Heart left ventricle (tissue), 16 donors: ENCODE results near the gene HNRNPC. TPM values are rescaled to one million over a fixed set of nuclear protein-coding genes. Genes with fewer than 3 reads are reported as not detected.
A peak's percentile ranks its signal among the peaks of the same experiment; 100 is the strongest.
"Not testable (repeated sequence)": the region's sequence is repeated elsewhere in the genome, so short reads cannot be mapped to it uniquely, and the experiment has no call there.

Experiments used
- ATAC-seq, 4 donors: fragments of 200-7000 bp; cut with Tn5 transposase; one replicate each; pipeline ENCODE4 v1.9.1; 2020 to 2022; ENCODE audit warnings: moderate library complexity in 4 of 4, mild to moderate bottlenecking in 3 of 4, moderate number of reproducible peaks in 1 of 4
- DNase-seq, 5 donors: peaks; one replicate each; pipeline ENCODE4 v3.0.0-alpha.2; 2020
- H3K27ac ChIP-seq, 12 donors: fragments of 200-600 bp; sonication (generic) in 4 of 12; one replicate each; pipeline versions ENCODE4 v1.5.0 to v1.8.0; 2016 to 2022; ENCODE audit warnings: mild to moderate bottlenecking in 2 of 12
- H3K27me3 ChIP-seq, 9 donors: fragments of 200-600 bp; sonication (generic) in 2 of 9; one replicate each; pipeline versions ENCODE4 v1.5.1 to v1.8.0; 2016 to 2022; ENCODE audit warnings: mild to moderate bottlenecking in 3 of 9
- H3K36me3 ChIP-seq, 9 donors: fragments of 200-600 bp; sonication (generic) in 2 of 9; one replicate each; pipeline versions ENCODE4 v1.5.0 to v1.8.0; 2018 to 2022; ENCODE audit warnings: mild to moderate bottlenecking in 2 of 9
- H3K4me1 ChIP-seq, 12 donors: fragments of 200-600 bp; sonication (generic) in 4 of 12; one replicate each; pipeline versions ENCODE4 v1.5.0 to v1.8.0; 2016 to 2022; ENCODE audit warnings: mild to moderate bottlenecking in 3 of 12
- H3K4me3 ChIP-seq, 12 donors: fragments of 200-600 bp; sonication (generic) in 4 of 12; one replicate each; pipeline versions ENCODE4 v1.5.0 to v1.8.0; 2017 to 2022; ENCODE audit warnings: mild to moderate bottlenecking in 9 of 12, moderate library complexity in 4 of 12
- H3K9me3 ChIP-seq, 12 donors: fragments of 200-600 bp; sonication (generic) in 4 of 12; one replicate each; pipeline versions ENCODE4 v1.5.0 to v1.8.0; 2016 to 2022; ENCODE audit warnings: mild to moderate bottlenecking in 1 of 12
- POLR2A ChIP-seq, 2 donors: fragments of 450-650 bp; IDR thresholded peaks; one replicate each; pipeline ENCODE4 v1.6.1; 2017; ENCODE audit warnings: antibody characterized with exemption in 2 of 2, mild to moderate bottlenecking in 2 of 2, moderate library complexity in 2 of 2
- WGBS, 4 donors: extraction: QIAGEN DNeasy Blood & Tissue Kit in 2 of 4; methylation state at CpG; one replicate each; pipeline versions ENCODE4 v1.1.5 to v1.1.7; 2013 to 2018; 5-methylcytosine and 5-hydroxymethylcytosine counted together
- intact Hi-C, 10 donors: fragments of 100-400 bp; cut with DNase I; formaldehyde crosslinking; loops; one replicate each; pipeline versions ENCODE4 v1.11.1 to v1.14.2; 2022
- polyA plus RNA-seq, 2 donors: library from polyadenylated mRNA; stranded (reverse); fragments of 200-250 nt; gene quantifications; one replicate each; pipeline ENCODE4 v1.2.3, GENCODE V29; 2013
- total RNA-seq, 9 donors: library from RNA; depleted of rRNA in 2 of 9; stranded (reverse); fragments of >200 nt in 2 of 9; fragmentation: NEBNext Ultra II Directional in 3 of 9; extraction: Animal tissue kit (Norgen Biotek cat#: 25700) in 3 of 9; gene quantifications; one replicate each; pipeline versions ENCODE4 v1.1.0 to v1.2.4, GENCODE V29; 2016 to 2023
- TF ChIP-seq, protein P1 (sequence below), 12 donors: fragments of 200-600 bp; sonication (generic) in 4 of 12; IDR thresholded peaks; one replicate each; pipeline versions ENCODE4 v1.5.0 to v1.8.0; 2018 to 2022; ENCODE audit warnings: antibody characterized with exemption in 12 of 12, mild to moderate bottlenecking in 5 of 12
- donor health status: ischemic (EF 13 %, LVEDD 7.1; RV severe dilation, severe dysfunction).
- donor health status: healthy with polysubstance abuse.
- donor health status: DM: no; HTN: yes; CAD: no.
- donor health status: DM: no; HTN: no; CAD: no.
- donor health status: ischemic (EF 25% LVEDD 6.9; RV normal size, moderate dysfunction).
- donor health status: ischemic (EF 25% LVEDD 5.7; RV mildly dilated, moderate dysfunction).
- donor health status: healthy.
- donor health status: DM: yes; HTN: yes; CAD: no.
- donor health status: ischemic (EF 35%, LVEDD 5.7; RV mildly dilated, moderate dysfunction).
- donor health status: nonischemic (EF 11% LVEDD 7.7; RV severe dilation, severe dysfunction).
- donor health status: DM: yes; HTN: yes; CAD: no.
- donor health status: PGD.
- donor health status: ischemic (EF 29% LVEDD 5.4; RV normal size, mild dysfunction).
- donor health status: nonischemic (EF 23%, LVEDD 6.1; RV moderate dilation, normal function).

The HNRNPC gene
- total and polyA plus RNA-seq, 11 donors, result 201 to 389 (median 255) TPM

DNA sequence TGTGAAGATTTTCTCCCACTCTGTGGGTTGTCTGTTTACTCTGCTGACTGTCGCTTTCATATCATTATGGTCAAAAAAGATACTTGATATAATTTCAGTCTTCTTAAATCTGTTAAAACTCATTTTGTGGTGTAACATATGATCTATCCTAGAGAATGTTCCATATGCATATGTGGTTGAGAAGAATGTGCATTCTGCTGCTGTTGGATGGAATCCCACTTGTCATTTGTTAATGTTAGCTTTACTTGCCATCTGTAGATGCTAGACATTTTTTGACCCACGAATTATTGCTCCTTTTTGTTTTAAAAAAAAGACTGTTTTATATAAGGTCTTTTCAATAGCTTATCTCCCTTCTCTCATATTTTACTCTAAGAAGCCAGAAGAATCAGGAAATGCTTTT lies 87.1 kb downstream of the HNRNPC start:
- no peak for ATAC-seq
- no peaks in the 10 kb centered on the region for H3K27me3 ChIP-seq
- intact Hi-C loops, result no loop called here
- 63 to 68% (median 64%) methylated on average over 2 of the region's 2 CpGs for WGBS, 4 donors
- no peaks in the 10 kb centered on the region for H3K4me1 ChIP-seq
- H3K9me3 ChIP-seq, result peaks cover 0 to 19% (median 0%) of the 10 kb centered on the region in 12 donors
- no peak overlapping the region for H3K4me3 ChIP-seq
- TF ChIP-seq, protein P1, sequence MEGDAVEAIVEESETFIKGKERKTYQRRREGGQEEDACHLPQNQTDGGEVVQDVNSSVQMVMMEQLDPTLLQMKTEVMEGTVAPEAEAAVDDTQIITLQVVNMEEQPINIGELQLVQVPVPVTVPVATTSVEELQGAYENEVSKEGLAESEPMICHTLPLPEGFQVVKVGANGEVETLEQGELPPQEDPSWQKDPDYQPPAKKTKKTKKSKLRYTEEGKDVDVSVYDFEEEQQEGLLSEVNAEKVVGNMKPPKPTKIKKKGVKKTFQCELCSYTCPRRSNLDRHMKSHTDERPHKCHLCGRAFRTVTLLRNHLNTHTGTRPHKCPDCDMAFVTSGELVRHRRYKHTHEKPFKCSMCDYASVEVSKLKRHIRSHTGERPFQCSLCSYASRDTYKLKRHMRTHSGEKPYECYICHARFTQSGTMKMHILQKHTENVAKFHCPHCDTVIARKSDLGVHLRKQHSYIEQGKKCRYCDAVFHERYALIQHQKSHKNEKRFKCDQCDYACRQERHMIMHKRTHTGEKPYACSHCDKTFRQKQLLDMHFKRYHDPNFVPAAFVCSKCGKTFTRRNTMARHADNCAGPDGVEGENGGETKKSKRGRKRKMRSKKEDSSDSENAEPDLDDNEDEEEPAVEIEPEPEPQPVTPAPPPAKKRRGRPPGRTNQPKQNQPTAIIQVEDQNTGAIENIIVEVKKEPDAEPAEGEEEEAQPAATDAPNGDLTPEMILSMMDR (IDR thresholded peaks at IDR 0.05), result no peak
- TF ChIP-seq POLR2A (IDR thresholded peaks at IDR 0.05), result no peak
- no peak for DNase-seq
- H3K27ac ChIP-seq, result no peak overlapping the region
- no peaks in the 10 kb centered on the region for H3K36me3 ChIP-seq

DNA sequence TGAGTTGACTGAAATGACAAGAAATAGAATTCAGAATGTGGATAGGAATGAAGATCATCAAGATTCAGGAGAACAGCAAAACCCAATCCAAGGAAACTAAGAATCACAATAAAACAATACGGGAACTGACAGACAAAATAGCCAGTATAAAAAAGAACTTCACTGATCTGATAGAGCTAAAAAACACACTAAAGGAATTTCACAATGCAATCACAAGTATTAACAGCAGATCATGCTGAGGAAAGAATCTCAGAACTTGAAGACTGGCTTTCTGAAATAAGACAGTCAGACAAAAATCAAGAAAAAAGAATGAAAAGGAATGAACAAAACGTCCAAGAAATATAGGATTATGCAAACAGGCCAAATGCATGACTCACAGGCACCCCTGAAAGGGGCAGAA lies 98.1 kb downstream of the HNRNPC start:
- DNase-seq, result no peak
- 55 to 66% (median 63%) methylated on average over 2 of the region's 2 CpGs for WGBS, 4 donors
- H3K4me1 ChIP-seq, result no peaks in the 10 kb centered on the region
- H3K36me3 ChIP-seq, result no peaks in the 10 kb centered on the region
- no peak for ATAC-seq
- intact Hi-C loops, result no loop called here
- no peaks in the 10 kb centered on the region for H3K27me3 ChIP-seq
- no peak overlapping the region for H3K27ac ChIP-seq
- H3K9me3 ChIP-seq, result peaks cover 0 to 11% (median 0%) of the 10 kb centered on the region in 12 donors
- TF ChIP-seq, protein P1 (IDR thresholded peaks at IDR 0.05), result no peak
- no peak for TF ChIP-seq POLR2A (IDR thresholded peaks at IDR 0.05)
- H3K4me3 ChIP-seq, result no peak overlapping the region

DNA sequence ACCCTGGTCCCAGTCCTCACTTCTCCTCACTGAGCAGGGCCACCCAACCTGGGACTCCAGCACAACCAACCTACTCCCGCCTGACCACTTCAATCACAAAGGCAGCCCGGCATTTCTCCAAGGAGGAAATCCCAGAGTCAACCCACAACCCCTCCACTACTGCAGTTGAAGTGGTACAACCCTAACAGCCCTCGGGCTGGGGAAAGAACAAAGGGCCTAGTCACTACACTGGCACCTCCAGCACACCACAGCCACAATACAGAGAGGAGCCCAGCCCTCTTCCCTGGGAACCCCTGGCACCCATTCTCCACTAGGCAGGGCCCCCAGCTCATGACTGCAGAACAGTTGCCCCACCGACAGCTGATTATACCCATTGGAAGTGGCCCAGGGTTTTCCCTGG lies 99.7 kb downstream of the HNRNPC start:
- 74 to 93% (median 86%) methylated on average over 4 of the region's 4 CpGs for WGBS, 4 donors
- no peak overlapping the region for H3K4me3 ChIP-seq
- no peak for ATAC-seq
- TF ChIP-seq POLR2A (IDR thresholded peaks at IDR 0.05), result no peak
- TF ChIP-seq, protein P1 (IDR thresholded peaks at IDR 0.05), result no peak
- peaks cover 0 to 11% (median 0%) of the 10 kb centered on the region in 12 donors for H3K9me3 ChIP-seq
- H3K27me3 ChIP-seq, result no peaks in the 10 kb centered on the region
- intact Hi-C loops, result no loop called here
- no peaks in the 10 kb centered on the region for H3K4me1 ChIP-seq
- no peak for DNase-seq
- H3K27ac ChIP-seq, result no peak overlapping the region
- H3K36me3 ChIP-seq, result no peaks in the 10 kb centered on the region

DNA sequence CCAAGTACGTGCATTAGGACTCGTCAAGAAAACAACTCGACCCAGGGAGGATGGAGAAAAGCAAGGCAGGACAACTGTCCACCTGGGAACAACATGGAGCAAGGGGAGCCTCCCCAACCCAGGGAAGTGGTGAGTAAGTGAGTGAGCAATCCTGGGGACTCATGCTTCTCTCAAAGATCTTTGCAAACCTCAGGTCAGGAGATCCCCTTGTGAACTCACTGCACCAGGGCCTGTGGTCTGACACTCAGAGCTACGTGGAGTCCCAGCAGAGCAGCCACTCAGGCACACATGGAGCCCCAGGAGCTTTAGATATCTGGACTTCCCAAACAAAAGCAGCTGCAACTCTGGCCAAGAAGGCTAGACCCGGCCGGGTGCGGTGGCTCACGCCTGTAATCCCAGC lies 101.2 kb downstream of the HNRNPC start:
- Histone ChIP-seq H3K4me1 (no peaks in the 10 kb centered on the region), H3K4me3 (no peak overlapping the region), H3K9me3 (peaks cover 0 to 10% (median 0%) of the 10 kb centered on the region in 12 donors), H3K27me3 (no peaks in the 10 kb centered on the region), H3K27ac (no peak overlapping the region), H3K36me3 (no peaks in the 10 kb centered on the region)
- ATAC-seq (no peak), DNase-seq (no peak)
- TF ChIP-seq, protein P1 (IDR thresholded peaks at IDR 0.05), result no peak
- no peak for TF ChIP-seq POLR2A (IDR thresholded peaks at IDR 0.05)
- 80 to 86% (median 83%) methylated on average over 8 of the region's 8 CpGs for WGBS, 4 donors
- intact Hi-C loops, result no loop called here

DNA sequence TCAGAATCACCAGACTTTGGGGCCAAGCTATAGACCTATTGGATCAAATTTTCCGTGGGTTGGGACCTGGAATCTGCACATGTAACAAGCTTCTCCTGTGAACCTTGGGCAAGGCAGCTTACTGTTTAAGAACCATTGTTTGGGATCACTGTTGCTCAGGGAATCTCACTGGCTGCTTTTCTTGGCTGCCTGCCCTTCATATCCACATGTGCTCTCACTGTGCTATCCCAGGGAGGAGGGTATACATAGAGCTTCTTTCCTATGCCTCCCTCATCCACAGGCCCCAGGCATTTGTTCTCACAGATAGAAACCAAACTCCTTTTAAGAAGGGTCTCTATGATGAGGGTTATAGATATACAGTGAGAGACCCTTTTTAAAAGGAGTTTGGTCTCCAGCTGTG lies 103.6 kb downstream of the HNRNPC start:
- intact Hi-C loops, H3K27me3 ChIP-seq, H3K9me3 ChIP-seq, H3K27ac ChIP-seq, H3K4me1 ChIP-seq, DNase-seq, H3K4me3 ChIP-seq, H3K36me3 ChIP-seq: not testable (repeated sequence)
- peak; percentile 74 to 86 (median 82) for ATAC-seq
- 31 to 56% (median 48%) methylated on average over 1 of the region's 1 CpG for WGBS, 4 donors

DNA sequence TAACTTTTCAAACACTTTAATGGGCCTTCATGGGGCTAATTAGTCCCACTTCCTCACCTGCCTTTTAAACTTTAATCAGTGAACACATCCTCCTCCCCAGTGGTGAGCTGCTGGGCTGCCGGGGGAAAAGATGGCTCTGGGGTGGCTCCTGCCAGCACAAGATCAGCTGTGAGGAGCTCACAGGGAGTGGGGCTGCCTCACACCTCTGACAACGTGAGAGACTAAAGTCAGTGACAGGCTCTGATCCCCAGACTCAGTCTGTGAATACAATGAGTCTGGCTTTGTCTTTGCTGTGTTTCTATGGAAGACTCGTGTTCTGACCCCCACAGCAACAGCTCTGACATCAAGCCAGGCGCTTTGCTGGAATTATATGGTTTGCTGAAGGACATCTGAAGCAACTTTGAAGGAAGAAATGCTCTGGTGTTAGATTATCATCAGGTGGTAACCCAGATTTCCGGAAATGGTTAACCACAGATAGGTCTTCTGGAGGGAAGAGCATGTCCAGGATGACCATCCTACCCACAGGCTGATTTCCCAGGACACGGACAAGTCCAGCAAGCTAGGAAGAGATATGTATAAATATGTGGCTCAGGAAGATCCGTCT lies 104.1 kb downstream of the HNRNPC start:
- DNase-seq, H3K27me3 ChIP-seq, intact Hi-C loops, H3K9me3 ChIP-seq, H3K4me3 ChIP-seq, H3K27ac ChIP-seq, H3K36me3 ChIP-seq, H3K4me1 ChIP-seq: not testable (repeated sequence)
- WGBS, 4 donors, result 46 to 59% (median 52%) methylated on average over 7 of the region's 7 CpGs
- peak in 1 of 4 donors; percentile 28 for ATAC-seq
